Measurements from ENCODE around the gene GNB3.

DNA sequence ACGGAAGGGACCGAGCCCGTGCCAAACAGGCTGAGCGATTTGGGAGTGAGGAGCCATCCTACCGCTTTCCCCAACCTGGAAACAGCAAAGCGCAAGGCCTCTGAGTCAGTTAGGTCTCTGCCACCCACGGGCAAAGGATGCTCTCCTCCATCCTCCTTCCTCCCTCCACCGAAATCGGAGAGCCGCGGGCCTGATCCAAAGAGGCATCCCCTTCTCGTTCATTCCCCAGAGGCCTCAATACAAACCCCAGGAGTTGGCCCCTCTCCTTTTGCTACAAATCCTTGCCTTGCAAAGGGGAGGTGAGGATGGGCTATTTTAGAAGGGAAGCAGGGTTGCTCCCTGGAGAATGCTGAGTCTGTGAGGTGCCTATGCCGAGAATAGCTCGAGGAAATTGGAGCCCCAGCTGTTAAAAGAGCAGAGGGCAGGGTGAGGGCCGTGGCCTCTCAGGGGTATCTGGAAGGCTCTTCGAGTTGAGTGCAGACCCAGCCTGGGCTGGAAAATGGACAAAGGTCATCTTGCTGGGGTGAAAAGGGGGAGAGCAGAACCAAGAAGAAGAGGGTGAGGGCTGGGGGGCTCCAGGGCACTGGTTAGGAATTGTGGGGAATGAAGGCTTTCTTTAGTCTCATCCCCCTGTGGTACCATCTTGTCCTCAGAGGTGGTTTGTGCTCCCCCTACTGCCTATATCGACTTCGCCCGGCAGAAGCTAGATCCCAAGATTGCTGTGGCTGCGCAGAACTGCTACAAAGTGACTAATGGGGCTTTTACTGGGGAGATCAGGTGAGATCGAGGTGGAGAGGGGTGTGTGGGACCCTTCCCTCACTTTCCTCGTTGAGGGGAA is 27.7 kb downstream of the GNB3 start:
- TF ChIP-seq, protein P1, sequence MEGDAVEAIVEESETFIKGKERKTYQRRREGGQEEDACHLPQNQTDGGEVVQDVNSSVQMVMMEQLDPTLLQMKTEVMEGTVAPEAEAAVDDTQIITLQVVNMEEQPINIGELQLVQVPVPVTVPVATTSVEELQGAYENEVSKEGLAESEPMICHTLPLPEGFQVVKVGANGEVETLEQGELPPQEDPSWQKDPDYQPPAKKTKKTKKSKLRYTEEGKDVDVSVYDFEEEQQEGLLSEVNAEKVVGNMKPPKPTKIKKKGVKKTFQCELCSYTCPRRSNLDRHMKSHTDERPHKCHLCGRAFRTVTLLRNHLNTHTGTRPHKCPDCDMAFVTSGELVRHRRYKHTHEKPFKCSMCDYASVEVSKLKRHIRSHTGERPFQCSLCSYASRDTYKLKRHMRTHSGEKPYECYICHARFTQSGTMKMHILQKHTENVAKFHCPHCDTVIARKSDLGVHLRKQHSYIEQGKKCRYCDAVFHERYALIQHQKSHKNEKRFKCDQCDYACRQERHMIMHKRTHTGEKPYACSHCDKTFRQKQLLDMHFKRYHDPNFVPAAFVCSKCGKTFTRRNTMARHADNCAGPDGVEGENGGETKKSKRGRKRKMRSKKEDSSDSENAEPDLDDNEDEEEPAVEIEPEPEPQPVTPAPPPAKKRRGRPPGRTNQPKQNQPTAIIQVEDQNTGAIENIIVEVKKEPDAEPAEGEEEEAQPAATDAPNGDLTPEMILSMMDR (IDR thresholded peaks at IDR 0.05; ENCODE audit: insufficient read depth, low read length), result no peak
- TF ChIP-seq POLR2AphosphoS5 (IDR thresholded peaks at IDR 0.05; ENCODE audit: low read depth), result 0 out of 2 replicates have a peak, but pooled peaks have one; percentile 1
- TF ChIP-seq, protein P2, sequence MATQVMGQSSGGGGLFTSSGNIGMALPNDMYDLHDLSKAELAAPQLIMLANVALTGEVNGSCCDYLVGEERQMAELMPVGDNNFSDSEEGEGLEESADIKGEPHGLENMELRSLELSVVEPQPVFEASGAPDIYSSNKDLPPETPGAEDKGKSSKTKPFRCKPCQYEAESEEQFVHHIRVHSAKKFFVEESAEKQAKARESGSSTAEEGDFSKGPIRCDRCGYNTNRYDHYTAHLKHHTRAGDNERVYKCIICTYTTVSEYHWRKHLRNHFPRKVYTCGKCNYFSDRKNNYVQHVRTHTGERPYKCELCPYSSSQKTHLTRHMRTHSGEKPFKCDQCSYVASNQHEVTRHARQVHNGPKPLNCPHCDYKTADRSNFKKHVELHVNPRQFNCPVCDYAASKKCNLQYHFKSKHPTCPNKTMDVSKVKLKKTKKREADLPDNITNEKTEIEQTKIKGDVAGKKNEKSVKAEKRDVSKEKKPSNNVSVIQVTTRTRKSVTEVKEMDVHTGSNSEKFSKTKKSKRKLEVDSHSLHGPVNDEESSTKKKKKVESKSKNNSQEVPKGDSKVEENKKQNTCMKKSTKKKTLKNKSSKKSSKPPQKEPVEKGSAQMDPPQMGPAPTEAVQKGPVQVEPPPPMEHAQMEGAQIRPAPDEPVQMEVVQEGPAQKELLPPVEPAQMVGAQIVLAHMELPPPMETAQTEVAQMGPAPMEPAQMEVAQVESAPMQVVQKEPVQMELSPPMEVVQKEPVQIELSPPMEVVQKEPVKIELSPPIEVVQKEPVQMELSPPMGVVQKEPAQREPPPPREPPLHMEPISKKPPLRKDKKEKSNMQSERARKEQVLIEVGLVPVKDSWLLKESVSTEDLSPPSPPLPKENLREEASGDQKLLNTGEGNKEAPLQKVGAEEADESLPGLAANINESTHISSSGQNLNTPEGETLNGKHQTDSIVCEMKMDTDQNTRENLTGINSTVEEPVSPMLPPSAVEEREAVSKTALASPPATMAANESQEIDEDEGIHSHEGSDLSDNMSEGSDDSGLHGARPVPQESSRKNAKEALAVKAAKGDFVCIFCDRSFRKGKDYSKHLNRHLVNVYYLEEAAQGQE (IDR thresholded peaks at IDR 0.05; ENCODE audit: insufficient replicate concordance, low read depth), result no peak
- TF ChIP-seq SPI1 (IDR thresholded peaks at IDR 0.05; ENCODE audit: borderline replicate concordance, low read depth), result no peak
- no peak for TF ChIP-seq GABPA (IDR thresholded peaks at IDR 0.05; ENCODE audit: low read depth)
